Hematopoietic multipotent progenitor cell (in vitro differentiated cells): ENCODE measurements around the gene ZSWIM7. TPM values are rescaled to one million over a fixed set of nuclear protein-coding genes. Genes with fewer than 3 reads are reported as not detected.

Experiments
- DNase-seq, 3 donors: peaks; one replicate each; pipeline ENCODE4 v3.0.0-alpha.2; 2011 to 2015; ENCODE audit warnings: low read depth in 2 of 3, low spot score in 2 of 3
- total RNA-seq: library from RNA; depleted of rRNA; stranded (reverse); fragments of >200 nt; gene quantifications from one replicate; pipeline ENCODE4 v1.2.3, GENCODE V29; 2012

ZSWIM7 gene, protein sequence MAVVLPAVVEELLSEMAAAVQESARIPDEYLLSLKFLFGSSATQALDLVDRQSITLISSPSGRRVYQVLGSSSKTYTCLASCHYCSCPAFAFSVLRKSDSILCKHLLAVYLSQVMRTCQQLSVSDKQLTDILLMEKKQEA
- 33.7 TPM for total RNA-seq

DNA sequence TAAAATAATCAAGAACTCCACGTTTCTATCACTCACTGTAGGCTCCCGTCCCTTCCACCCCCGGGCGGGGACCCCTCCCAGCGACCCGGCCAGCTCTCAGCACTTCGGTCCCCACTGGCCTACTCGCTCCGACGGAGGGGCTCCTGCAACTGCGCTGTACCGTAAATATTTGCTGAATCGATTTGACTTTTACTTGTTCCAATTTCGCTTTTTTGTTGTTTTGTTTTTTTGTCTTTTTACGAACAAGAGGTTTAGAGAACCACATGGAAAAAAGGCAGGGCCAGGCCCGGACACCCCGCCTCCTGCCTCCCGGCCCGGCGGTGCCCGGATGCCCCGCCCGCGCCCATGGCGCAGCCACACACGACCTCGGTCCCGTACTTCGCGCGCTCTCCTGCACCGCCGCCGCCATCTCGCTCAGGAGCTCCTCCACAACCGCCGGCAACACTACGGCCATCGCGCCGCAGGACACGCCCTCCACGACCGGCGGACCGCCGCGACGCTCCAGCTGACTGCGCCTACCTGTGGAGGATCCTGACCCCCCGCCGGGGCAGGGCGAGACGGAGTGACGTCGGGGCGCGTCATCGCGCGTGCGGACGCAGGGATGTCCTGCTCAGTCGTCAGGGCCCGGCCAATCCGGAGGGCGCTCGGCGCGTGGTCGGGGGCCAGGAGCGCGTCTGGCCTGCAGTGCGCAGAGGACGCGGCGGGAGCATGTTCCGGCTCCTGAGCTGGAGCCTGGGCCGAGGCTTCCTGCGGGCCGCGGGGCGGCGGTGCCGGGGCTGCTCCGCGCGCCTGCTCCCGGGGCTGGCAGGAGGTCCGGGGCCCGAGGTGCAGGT, at the start of gene ZSWIM7, which contains the start of gene TTC19:
TSS of gene ZSWIM7 (minus strand) at position 564 of the 833 bp plus-strand sequence. CDS start at position 454, 110 bp downstream.
TSS of gene TTC19 (plus strand) at position 684 of the 833 bp plus-strand sequence. CDS start at position 709, 25 bp downstream.
- peak; percentile 88 to 94 (median 93) for DNase-seq

GRCh38 chr17:16048811-16049449, 49.4 kb upstream of the ZSWIM7 start:
- DNase-seq, result no peak

- DNase-seq, result no peak
Measured at GRCh38 chr17:16046966-16047365, 47.5 kb upstream of the ZSWIM7 start.

DNA sequence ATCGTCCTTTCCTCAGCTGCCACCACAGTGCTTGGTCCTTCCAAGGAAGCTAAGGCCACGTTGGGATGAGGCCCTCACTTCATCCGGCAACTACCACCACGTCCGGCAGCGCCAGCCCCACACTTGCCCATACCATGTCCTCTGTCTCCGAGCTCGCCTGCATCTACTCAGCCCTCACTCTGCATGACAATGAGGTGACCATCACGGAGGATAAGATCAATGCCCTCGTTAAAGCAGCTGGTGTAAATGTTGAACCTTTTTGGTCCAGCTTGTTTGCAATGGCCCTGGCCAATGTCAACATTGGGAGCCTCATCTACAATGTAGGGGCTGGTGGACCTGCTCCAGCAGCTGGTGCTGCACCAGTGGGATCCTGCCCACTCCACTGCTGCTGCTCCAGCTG, 45.0 kb upstream of the ZSWIM7 start:
- DNase-seq, result no peak

DNA sequence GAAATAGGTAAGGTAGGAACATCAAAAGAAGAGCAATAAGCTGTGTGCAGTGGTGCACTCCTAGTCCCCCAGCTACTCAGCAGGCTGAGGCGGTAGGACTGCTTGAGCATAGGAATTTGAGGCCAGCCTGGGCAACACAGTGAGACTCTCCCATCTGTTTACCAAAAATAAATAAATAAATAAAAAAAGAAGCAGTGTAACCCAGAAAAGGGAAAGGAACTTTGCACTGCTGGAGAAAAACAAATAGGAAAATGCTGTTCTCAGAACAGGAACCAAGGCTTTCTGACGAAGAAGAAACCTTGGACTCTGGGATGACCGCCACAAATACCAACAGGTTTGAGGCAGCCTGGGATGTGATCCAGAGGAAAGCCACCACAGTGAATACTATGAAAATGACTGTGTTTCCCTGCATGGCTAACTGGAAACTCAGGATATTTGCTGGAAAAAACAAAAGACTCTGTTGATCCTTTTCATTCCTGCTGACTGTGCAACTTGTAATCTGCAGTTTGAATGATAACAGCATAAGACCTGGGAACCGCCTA, 41.3 kb upstream of the ZSWIM7 start:
- DNase-seq, result no peak

GRCh38 chr17:16037636-16038035, 38.1 kb upstream of the ZSWIM7 start:
- DNase-seq, result no peak

DNA sequence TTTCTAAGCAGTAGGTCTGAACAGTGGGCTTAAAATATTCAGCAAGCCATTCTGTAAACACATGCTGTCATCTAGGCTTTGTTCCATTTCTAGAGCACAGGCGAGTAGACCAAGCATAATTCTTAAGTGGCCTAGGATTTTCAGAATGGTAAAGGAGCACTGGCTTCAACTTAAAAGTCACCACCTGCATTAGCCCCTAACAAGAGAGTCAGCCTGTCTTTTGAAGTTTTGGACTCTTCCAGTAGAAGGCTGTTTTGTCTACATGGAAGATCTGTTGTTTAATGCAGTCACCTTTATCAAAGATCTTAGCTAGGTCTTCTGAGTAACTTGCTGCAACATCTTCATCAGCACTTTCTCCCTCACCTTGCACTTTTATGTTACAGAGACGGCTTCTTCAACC, 36.8 kb upstream of the ZSWIM7 start:
- DNase-seq, result no peak

- no peak for DNase-seq
Measured at GRCh38 chr17:16033729-16034349, 34.3 kb upstream of the ZSWIM7 start.

DNA sequence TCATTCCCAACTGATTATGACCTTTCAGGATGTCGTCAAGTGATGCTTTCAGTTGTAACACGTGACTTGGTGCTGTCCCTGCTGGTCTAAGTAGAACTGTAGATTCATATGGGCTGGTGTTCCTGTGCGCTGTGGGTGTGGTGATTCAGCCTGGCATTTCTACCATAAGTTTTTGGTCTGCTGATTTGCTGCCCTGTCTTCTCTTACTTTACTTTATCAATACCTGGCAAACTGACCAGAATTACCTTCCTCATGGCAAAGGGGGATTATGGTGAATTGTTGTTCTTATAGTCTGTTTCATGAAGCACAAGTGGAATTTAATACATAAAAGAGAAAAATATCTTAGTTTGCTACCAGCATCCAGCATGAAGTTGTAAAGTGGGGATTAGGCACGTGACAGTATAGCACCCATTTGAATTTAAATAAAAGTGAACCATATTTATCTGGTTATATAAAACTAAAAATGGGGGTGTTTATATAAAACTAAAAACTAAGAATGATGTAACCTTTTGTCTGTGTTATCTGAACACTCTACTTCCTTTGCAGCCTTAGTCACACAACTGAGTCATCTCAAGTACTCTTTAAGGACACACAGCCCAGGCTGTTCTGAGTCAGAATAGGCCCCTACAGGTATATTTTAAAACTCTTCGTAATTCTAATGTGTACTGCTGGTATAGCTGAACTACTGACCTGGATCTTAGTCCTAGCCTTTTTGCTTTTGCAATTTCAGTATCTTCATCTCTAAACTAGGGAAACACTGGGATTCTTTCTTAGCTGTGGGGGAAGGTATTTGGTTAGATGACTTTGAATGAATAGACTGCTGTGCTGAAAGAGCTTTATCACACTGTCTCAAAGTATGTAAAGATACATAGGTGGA, 28.4 kb upstream of the ZSWIM7 start:
- peak in 2 of 3 donors; percentile 14 to 44 for DNase-seq

- DNase-seq, result no peak
Measured at GRCh38 chr17:16026895-16027294, 27.4 kb upstream of the ZSWIM7 start.

DNA sequence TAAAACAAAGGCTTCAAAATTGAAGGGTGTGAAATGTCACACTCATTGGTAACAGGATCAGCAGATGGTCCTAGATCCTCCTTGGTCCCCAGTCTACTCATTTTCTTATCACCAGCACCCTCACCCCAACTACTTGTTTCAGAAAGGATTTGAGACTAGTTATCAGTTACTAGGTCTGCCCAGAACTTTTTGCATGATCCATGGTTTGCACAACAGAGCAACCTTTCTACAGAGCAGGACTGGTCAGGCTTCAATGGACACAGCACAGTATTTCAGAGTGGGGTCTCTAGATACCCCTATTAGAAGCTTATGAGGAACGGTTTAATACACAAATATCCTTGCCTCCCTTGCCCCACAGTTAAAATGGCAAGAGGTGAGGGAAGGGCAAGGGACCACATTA, 25.7 kb upstream of the ZSWIM7 start:
- DNase-seq, result no peak

GRCh38 chr17:16023881-16024280, 24.4 kb upstream of the ZSWIM7 start:
- no peak for DNase-seq

GRCh38 chr17:16019347-16019746, 19.8 kb upstream of the ZSWIM7 start:
- no peak for DNase-seq

- no peak for DNase-seq
Measured at GRCh38 chr17:16013943-16014407, 14.5 kb upstream of the ZSWIM7 start.

DNA sequence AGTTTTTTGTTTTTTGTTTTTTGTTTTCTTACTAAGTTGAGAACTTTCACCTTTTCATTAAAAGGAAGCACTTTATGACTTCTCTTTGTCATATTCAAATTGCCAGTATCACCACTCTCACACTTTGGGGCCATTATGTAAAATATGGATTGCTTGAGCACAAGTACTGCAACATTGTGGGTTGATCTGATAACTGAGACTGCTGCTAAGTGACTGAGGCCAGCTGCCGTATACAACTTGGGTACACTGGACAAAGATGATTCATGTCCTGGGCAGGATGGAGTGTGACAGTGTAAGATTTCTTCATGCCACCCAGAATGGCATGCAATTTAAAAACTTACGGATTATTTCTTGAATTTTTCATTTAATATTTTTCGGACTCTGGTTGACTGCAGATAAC, 7.9 kb upstream of the ZSWIM7 start:
- DNase-seq, result no peak

- no peak for DNase-seq
Measured at GRCh38 chr17:16005636-16006035, 6.1 kb upstream of the ZSWIM7 start.

GRCh38 chr17:16003841-16004240, 4.3 kb upstream of the ZSWIM7 start:
- no peak for DNase-seq

DNA sequence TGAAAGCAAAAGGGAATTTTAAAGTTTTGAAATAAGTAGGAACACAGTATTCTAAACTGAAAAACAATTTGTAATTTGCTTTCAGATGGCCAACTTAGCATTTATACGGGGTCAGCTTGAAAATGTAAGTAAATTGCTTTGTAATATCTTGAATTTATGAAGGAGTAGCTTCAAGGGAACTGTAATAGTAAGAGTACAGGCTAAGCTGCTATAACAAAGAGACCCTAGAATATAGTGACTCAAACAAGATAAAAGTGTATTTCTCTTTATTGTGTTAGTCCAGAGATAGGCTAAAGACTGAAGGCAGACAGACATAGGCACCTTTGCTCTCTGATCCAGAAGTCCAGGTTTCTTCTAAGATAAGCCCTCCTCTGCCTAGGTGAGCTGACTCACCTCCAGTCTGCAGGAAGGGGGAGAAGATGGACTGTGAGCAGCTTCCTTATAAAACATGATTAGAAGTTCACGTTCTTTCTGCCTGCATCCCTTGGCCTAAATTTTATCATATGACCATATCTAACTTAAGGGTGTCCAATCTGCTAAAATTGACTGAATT, 3.3 kb upstream of the ZSWIM7 start:
- no peak for DNase-seq

- DNase-seq, result no peak
Measured at GRCh38 chr17:16001226-16001897, 1.9 kb upstream of the ZSWIM7 start.
